IMR-90 (cell line): ENCODE results near the gene ST6GALNAC3.

Experiments
- POLR2A ChIP-seq: IDR thresholded peaks from 2 replicates; pipeline ENCODE4 v1.6.1; 2012; ENCODE audit warnings: mild to moderate bottlenecking, low read depth, low read length
- RFX5 ChIP-seq: IDR thresholded peaks from 2 replicates; pipeline ENCODE4 v1.8.0; 2012; ENCODE audit warnings: low read depth, mild to moderate bottlenecking, low read length, moderate library complexity

DNA sequence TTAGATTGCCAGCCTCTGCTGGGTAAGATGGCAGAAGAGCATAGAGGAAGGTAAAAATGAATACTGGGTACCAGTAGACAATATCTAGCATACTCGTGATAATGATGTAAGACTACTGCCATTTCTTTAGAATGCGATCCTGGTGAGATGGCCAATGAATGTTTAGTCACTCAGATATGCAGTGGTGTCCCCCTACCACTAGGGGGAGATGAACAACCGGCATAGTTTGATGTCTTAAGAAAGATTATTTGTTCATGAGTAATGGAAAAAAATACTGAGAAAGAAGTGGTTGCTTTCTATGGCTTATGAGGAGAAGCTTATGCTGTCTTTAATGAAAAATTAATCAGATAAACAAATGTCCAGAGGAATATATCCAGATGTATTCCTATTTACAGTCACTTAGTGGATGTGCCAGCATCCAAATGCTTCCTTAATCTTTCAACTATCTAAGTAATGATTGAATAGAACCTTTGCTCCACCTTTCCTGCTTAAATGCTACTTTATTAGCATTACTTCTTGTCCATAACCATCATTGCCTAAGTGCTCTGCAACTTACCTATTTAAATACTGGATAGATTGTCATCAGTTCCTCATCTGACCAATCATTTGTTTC lies 256.6 kb downstream of the ST6GALNAC3 start:
- TF ChIP-seq RFX5: no peak
- TF ChIP-seq POLR2A: no peak
